Measurements from ENCODE around the gene ADAM23. TPM values are rescaled to one million over a fixed set of nuclear protein-coding genes. Genes with fewer than 3 reads are reported as not detected.

The ADAM23 gene
- total RNA-seq, 2 experiments from 2014 or later = 0.28 to 0.32 TPM

DNA sequence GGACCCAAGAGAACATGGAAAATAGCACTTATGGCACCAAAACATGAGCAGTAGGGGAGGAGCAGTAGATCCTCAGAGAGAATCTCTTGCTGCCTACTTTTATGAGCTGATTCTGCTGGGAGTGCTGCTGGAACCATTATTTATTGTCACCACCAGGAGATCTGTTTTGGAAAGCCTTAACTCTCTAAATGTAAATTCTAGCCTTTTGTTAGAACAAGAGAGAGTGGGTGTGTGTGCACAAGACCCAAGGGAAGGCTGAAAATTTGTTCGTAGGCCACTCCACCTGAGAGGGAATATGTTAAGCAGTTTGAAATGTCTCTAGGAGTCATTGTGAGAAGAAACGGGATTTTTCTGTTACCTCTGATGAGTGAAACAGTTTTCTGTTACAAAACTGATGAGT is 182.8 kb downstream of the ADAM23 start:
- CTCF ChIA-PET = no interaction called here
- no peak for ATAC-seq
- H3K4me3 Mint-ChIP-seq = no peak overlapping the region
- no peaks in the 10 kb centered on the region for H3K4me1 Mint-ChIP-seq
- no peak for DNase-seq
- no peaks in the 10 kb centered on the region for H3K9me3 Mint-ChIP-seq (ENCODE audit: low read depth)
- peaks cover 3% of the 10 kb centered on the region for H3K27me3 Mint-ChIP-seq
- no peaks in the 10 kb centered on the region for H3K36me3 Mint-ChIP-seq
- H3K27ac Mint-ChIP-seq = no peak overlapping the region

DNA sequence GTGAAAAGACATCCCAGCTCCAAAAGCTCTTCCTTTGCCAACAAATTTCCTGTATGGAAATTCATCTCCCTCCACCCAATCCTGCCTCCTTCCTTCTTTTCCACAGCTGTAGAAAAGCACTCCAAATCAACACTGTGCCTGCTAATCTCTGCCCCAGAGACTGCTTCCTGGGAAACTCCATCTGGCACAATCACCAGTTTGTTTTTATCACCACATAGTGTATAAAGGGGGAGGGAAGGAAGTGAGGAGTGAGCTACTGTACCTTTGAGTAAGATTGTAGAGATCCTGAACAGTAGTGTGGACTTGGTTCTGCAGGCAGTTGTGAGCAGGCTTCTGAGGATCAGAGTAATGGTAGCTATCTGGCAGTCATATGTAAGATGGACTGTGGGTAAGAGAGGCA is 184.3 kb downstream of the ADAM23 start:
- DNase-seq (no peak), ATAC-seq (no peak)
- Mint-ChIP-seq H3K4me3 (no peak overlapping the region), H3K4me1 (no peaks in the 10 kb centered on the region), H3K27ac (no peak overlapping the region), H3K9me3 (ENCODE audit: low read depth) (no peaks in the 10 kb centered on the region), H3K36me3 (no peaks in the 10 kb centered on the region), H3K27me3 (peaks cover 3% of the 10 kb centered on the region)
- CTCF ChIA-PET = no interaction called here

GRCh38 chr2:206631340-206631739 is 188.0 kb downstream of the ADAM23 start:
- no peak overlapping the region for H3K4me3 Mint-ChIP-seq
- DNase-seq (no peak), ATAC-seq (no peak)
- no peaks in the 10 kb centered on the region for H3K9me3 Mint-ChIP-seq (ENCODE audit: low read depth)
- H3K27me3 Mint-ChIP-seq = peaks cover 7% of the 10 kb centered on the region
- no peaks in the 10 kb centered on the region for H3K36me3 Mint-ChIP-seq
- CTCF ChIA-PET = no interaction called here
- H3K4me1 Mint-ChIP-seq = no peaks in the 10 kb centered on the region
- no peak overlapping the region for H3K27ac Mint-ChIP-seq

- H3K36me3 Mint-ChIP-seq = no peaks in the 10 kb centered on the region
- DNase-seq (no peak), ATAC-seq (no peak)
- CTCF ChIA-PET = no interaction called here
- H3K27ac Mint-ChIP-seq = no peak overlapping the region
- peaks cover 4% of the 10 kb centered on the region for H3K27me3 Mint-ChIP-seq
- no peaks in the 10 kb centered on the region for H3K9me3 Mint-ChIP-seq (ENCODE audit: low read depth)
- H3K4me1 Mint-ChIP-seq = no peaks in the 10 kb centered on the region
- no peak overlapping the region for H3K4me3 Mint-ChIP-seq
Measured at GRCh38 chr2:206635015-206635414, 191.7 kb downstream of the ADAM23 start.

DNA sequence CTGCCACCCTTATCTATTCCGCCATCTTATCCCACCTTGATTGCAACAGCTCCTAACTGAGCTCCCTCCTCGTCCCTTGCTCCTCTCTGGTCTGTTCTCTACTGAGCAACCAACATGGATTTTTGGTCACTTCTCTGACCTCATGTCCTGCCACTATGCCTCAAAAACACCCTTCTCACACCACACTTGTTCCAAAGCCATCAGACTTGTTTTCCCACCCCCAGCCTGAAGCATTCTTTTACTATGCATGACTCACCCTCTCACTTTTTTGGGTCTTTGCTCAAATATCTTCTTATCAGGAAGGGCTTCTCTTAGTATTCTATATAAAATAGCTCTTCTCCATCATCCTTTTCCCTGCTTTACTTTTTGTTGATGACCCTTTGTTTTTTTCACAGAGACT is 196.3 kb downstream of the ADAM23 start:
- no peaks in the 10 kb centered on the region for H3K9me3 Mint-ChIP-seq (ENCODE audit: low read depth)
- no peak overlapping the region for H3K27ac Mint-ChIP-seq
- H3K4me3 Mint-ChIP-seq = no peak overlapping the region
- no peaks in the 10 kb centered on the region for H3K36me3 Mint-ChIP-seq
- ATAC-seq (no peak), DNase-seq (no peak)
- H3K4me1 Mint-ChIP-seq = no peaks in the 10 kb centered on the region
- H3K27me3 Mint-ChIP-seq = peaks cover 11% of the 10 kb centered on the region
- CTCF ChIA-PET = no interaction called here

GRCh38 chr2:206641226-206641625 is 197.9 kb downstream of the ADAM23 start:
- no peak for ATAC-seq
- H3K27me3 Mint-ChIP-seq = peaks cover 10% of the 10 kb centered on the region
- H3K27ac Mint-ChIP-seq = no peak overlapping the region
- no peaks in the 10 kb centered on the region for H3K4me1 Mint-ChIP-seq
- CTCF ChIA-PET = no interaction called here
- H3K36me3 Mint-ChIP-seq = no peaks in the 10 kb centered on the region
- H3K9me3 Mint-ChIP-seq (ENCODE audit: low read depth) = no peaks in the 10 kb centered on the region
- DNase-seq = no peak
- no peak overlapping the region for H3K4me3 Mint-ChIP-seq

- peak; percentile 43 for DNase-seq
- CTCF ChIA-PET = no interaction called here
- no peak within 1 kb of the TSS for H3K27ac Mint-ChIP-seq
- ATAC-seq = peak; percentile 30
- H3K4me1 Mint-ChIP-seq = no peaks in the 10 kb centered on the region
- H3K9me3 Mint-ChIP-seq (ENCODE audit: low read depth) = no peaks in the 10 kb centered on the region
- no peak within 1 kb of the TSS for H3K4me3 Mint-ChIP-seq
- peaks cover 11% of the 10 kb centered on the region for H3K27me3 Mint-ChIP-seq
- no peaks in the 10 kb centered on the region for H3K36me3 Mint-ChIP-seq
Measured at GRCh38 chr2:206642075-206643025, 199.0 kb downstream of the ADAM23 start, which contains the start of gene FAM237A. TSS of gene FAM237A (plus strand) at chr2:206642487. CDS start at chr2:206644237, 1,750 bp downstream.

- no peak for DNase-seq
- no peaks in the 10 kb centered on the region for H3K9me3 Mint-ChIP-seq (ENCODE audit: low read depth)
- ATAC-seq = no peak
- H3K27ac Mint-ChIP-seq = no peak overlapping the region
- peaks cover 3% of the 10 kb centered on the region for H3K27me3 Mint-ChIP-seq
- CTCF ChIA-PET = no interaction called here
- H3K4me1 Mint-ChIP-seq = no peaks in the 10 kb centered on the region
- H3K4me3 Mint-ChIP-seq = no peak overlapping the region
- H3K36me3 Mint-ChIP-seq = no peaks in the 10 kb centered on the region
Measured at GRCh38 chr2:206647985-206648384, 204.7 kb downstream of the ADAM23 start.

- CTCF ChIA-PET = no interaction called here
- DNase-seq (no peak), ATAC-seq (no peak)
- Mint-ChIP-seq H3K4me1 (no peaks in the 10 kb centered on the region), H3K27ac (no peak overlapping the region), H3K36me3 (no peaks in the 10 kb centered on the region), H3K9me3 (ENCODE audit: low read depth) (no peaks in the 10 kb centered on the region), H3K4me3 (no peak overlapping the region), H3K27me3 (peaks cover 4% of the 10 kb centered on the region)
Measured at GRCh38 chr2:206657087-206657486, 213.8 kb downstream of the ADAM23 start.

DNA sequence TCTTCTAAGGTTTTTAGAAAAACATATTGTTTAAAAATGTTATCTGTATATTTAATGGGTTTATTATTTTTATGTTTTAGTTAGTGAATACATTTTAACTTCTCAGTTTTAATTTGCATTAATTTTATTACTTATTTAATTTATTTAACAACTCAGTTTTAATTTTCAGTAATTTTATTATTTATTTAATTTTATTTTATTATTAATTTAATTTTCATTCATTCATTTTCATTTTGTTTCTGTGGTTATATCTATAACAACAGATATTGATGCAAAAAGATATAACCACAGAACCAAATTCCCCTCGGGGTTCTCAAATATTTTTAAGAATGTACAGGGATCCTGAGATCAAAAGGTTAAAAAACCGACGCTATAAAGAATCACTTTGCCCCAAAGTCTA is 221.9 kb downstream of the ADAM23 start:
- ATAC-seq = no peak
- no peak for DNase-seq
- H3K4me3 Mint-ChIP-seq = no peak overlapping the region
- no peaks in the 10 kb centered on the region for H3K36me3 Mint-ChIP-seq
- CTCF ChIA-PET = no interaction called here
- peaks cover 5% of the 10 kb centered on the region for H3K27me3 Mint-ChIP-seq
- H3K9me3 Mint-ChIP-seq (ENCODE audit: low read depth) = no peaks in the 10 kb centered on the region
- H3K4me1 Mint-ChIP-seq = no peaks in the 10 kb centered on the region
- no peak overlapping the region for H3K27ac Mint-ChIP-seq

Other genes with a start within 250 kb of the ADAM23 start
- gene ZDBF2, start 168.9 kb upstream of the ADAM23 start, total RNA-seq = 1 to 10 TPM; 6.9 to 9.4 TPM
- gene FAM237A, start 199.0 kb downstream of the ADAM23 start, total RNA-seq = not detected